GM21423 (cell line): ENCODE measurements around the gene TRAF3.
A peak's percentile ranks its signal among the peaks of the same experiment; 100 is the strongest.

Source experiments
- ATAC-seq: cut with Tn5 transposase; IDR thresholded peaks from one replicate; pipeline ENCODE4 v1.9.1; 2021; ENCODE audit warnings: mild to moderate bottlenecking, moderate library complexity; ENCODE audit not compliant: unreplicated experiment

Gene TRAF3

DNA sequence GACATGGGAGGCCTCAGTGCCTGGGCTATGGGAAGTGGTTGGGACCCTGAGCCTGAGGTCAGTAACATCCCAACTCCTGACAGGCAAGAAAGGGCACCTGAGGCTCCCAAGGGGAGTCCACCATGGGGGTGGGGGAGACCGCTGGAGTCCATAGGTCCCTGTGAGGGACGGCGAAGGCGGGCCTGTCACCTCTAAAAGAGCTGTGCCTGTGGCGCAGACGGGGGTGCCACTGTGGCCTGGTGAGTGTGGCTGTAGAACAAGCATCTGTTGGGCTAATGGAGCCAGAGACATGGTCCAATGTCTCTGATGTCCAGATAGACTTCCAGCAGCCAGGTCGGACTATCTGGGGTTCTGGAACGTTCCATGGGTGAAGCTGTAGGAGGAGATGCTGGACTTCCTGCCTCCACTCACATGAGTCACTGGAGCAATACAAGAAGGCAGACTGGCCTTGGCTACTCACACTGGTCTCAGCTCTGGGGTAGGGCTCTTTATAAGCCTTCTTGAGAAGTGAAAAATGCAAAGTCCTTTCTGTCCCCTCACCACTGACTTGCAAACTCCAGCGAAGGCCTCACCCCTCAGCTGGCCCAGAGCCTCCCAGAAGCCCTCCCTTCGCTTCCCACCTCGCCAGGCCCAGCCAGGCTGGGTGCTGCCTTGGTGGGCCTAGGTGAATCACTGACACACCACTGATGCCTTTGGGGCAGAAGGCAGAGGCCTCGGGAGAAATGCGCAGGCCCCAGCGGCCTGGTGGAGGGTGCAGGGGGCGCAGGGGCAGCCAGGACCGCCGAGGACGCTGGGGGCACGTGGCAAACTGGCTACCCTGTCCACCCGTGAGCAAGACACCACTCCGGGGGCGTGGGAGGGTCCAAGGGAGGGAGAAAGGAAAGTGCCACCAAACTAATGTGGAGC lies 1.1 kb upstream of the TRAF3 start:
- ATAC-seq = no peak

DNA sequence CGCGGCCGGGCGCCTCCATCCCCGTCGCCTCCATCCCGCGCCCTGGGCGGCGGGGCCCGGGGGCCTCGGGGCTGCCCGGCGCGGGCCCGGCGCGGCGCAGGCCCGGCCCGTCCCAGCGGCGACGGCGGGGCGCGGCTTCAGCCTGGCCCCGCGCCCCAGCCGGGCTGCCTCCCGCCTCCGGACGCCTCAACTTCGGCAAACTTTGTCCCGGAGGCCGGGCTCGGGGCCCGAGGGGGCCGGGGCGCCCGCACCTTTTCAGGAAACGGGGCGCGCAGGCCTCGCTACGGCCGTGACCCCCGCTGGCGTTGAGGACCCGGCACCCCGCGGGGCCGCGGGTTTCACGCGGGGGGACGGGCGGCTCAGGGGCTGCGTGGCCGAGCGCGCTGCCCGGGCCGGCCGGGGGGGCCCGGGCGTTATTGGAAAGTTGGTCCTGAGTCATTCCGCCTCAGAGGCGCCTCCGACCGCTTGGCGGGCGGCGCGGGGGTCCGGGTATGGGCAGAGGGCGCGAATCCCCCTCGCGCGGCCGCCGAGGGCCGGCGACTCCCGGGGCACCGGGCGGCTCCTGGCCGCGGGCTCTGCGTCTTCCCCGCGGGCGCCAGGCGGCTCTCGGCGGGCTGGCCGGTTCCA lies 575 bp downstream of the TRAF3 start:
- peak; percentile 2 for ATAC-seq

DNA sequence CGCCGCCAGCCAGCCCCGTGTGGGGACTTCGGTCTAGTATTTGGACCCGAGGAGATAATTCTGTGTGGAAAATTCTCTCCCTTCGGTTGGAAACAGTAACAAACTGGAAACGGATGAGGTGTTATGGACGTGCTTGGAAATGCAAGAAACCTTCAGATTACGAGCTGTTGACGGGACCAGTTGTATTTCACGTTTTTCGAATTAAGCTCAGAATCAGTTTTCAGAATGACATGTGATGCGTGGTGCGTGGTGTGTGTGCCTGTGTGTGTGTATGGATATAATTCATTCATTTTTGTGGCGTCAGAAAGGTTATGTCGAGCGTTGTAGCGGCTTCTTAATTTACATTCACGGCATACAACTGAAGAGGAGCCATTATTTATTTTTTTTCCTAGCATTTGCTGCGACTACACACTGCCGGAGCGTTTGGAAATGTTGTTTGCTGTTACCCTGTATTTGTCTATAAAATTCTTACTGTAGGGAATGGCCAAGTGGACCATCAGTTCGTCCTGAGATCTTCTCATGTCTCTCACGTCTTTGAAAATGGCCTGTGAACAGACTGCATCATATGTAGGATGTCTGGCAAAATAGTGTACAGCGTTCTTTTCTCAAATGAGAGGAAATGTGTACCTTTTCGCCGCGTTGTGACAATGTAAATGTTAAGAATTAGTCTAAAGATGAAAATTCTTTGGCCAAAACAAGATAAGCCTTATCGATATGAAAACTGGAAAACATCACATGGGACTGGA lies 1.3 kb downstream of the TRAF3 start:
- ATAC-seq = no peak

DNA sequence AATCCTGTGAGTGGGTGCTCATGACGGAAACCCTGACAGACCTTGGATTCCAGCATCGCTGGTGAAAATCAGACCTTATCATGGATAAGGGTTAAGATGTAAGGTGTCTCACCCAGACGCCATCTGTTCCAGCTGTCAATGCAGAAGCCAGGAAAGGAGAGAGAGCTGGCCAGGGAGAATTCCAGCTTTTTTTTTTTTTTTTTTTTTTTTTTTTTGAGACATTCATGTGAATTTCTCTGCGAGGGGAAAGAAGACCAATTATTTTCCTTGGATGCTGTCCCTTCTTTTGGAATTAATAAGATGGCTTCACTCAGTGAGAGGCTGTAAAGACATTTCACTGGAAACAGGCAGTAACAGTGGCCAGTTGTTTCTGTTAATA lies 1.8 kb downstream of the TRAF3 start:
- no peak for ATAC-seq

DNA sequence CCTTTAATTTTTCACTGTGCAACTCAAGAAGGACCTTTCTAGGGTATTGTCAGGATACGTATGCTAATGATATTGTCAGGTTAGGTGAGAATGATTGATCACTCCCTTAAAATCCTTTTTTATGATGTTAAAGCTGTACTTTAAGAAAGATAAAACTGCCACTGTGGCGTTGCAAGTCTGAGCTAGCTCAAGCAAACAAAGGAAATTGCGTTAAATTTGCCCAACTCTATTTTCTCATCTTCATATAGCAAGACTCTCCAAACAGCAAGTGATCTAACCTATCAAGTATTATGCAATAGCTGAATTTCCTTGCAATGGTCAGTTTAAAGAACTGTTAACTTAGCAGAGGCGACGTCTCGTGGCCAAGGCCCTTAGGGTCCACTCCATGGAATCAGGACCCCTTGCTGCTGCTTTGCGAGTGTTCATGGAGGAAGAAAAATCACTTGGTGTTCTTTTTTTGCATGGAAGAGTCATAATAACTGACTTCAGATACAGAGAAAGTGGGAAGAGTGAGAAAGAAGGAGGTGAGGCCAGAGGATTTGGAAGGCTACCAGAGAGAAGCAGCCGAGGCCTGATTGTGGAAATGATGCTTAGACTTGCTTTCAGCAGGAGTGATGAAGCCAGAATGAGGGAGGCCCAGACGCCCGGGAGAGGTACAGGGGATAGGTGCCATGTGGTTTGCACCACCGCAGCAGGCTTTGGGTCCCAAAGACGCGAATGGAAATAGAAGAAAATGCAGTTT lies 2.5 kb downstream of the TRAF3 start:
- ATAC-seq = no peak

DNA sequence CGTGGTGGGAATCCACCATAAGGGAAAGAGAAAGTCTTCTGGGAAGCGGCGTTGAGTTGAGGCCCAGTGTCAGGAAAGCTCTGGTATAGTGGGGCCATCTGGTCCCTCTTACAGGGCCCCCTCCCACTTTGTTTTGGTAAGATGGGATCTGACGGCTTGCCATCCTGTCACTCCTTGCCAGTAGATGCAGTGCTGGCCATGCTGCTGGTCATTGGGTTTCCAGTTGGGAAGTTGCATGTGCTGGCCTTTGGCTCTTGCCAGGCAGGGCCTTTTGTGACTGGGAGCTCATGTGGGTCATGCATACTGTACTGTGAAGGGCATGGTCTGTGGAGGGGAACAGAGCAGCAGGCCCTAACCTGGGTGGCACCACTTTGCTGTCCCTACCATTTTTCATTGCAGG lies 3.8 kb downstream of the TRAF3 start:
- no peak for ATAC-seq

DNA sequence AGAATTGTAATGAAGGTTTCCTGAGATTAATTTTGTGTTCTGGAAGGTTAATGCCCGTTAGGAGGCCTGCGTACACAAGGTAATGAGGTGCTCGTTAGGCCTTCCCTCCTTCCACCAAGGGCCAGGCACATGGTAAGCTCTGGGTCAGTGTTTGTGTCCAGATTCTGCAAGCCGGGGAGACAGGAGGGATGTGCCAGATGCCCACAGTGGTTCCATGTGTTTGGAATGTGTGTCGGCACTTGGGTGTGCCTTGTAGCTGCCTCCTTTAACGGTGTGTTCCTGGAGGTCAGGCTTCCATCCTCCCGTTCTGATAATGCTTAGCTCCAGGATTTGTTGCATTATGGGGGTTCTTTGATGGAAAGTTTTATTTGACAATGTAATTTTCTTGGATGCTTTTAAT lies 5.7 kb downstream of the TRAF3 start:
- no peak for ATAC-seq

DNA sequence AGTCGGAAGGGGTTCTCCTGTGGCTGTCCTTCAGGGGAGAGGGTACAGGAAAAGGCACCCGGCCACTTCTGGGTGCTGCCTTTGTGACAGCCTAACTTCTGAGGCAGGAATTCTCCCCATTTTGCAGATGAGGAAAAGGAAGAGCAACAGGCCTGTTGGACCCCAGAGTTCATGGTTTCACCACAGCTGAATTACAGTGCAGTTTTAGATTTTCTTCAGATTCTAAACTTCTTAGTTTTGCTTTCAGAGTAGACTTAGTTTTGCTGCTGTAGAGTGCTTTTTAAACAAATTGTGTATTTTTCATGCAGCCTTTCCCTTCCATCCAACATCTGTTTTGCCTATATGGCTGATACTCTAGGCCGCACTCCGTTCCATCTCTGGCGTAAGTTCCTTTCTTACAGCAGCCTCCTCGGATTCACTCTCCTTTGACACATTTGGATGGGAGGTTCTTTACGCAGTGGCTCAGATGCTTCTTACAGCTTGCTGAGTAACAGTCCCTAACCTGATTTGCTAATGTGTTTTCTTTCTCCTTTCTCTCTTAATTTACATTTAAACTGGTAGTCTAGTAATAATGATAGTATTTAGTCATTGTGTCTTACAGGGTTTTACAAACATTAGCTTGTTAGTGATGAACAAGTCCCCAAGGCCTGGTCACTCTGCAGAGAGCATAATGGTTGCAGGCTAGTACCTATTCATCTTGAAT lies 7.8 kb downstream of the TRAF3 start:
- no peak for ATAC-seq

DNA sequence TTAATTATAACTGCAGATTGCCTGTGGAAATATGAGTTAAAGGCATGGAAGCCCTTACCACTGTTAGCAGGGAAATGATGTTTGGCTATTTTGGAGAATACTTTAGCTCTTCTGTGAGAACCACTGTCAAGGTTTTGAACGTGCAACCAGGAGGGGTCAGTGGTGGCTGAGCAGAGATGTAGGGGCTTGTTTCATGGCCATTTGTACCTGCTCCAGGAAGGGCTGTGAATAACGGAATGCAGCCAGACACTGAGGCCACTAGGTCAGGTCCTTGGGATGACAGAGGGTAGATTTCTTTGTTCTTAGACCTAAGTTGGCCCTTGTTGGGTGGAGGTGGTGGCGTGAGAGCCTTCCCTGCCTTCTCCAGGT lies 8.3 kb downstream of the TRAF3 start:
- ATAC-seq = no peak

DNA sequence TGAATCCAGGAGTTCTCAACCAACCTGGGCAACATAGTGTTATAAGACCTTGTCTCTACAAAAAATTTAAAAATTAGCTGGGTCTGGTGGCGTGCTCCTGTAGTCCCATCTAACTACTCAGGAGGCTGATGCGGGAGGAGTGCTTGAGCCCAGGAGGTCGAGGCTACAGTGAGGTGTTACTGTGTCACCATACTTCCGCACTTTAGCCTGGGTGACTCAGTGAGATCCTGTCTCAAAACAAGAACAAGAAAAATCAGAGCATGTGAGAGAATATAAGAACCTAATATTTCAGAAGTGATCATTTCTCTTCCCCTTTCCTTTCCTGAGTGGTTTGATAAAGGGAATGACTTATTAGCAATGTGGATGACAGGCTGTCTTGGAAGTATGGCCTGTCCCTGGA lies 9.5 kb downstream of the TRAF3 start:
- ATAC-seq = no peak

DNA sequence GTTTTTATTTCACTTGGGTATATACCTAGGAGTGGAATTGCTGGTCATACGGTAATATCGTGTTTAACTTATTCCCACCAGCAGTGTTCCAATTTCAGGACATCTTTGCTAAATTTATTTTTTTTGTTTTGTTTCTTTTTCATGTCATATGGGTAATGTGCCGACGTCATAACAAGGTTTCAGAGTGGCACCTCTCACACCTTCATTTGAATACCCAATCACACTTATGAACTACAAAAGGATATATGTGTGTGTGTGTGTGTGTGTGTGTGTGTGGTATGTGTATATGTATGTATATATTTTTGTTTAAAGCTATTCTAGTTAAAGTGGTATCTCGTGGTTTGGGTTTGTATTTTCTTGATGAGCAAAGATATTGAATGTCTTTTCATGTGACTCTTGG lies 12.1 kb downstream of the TRAF3 start:
- no peak for ATAC-seq

DNA sequence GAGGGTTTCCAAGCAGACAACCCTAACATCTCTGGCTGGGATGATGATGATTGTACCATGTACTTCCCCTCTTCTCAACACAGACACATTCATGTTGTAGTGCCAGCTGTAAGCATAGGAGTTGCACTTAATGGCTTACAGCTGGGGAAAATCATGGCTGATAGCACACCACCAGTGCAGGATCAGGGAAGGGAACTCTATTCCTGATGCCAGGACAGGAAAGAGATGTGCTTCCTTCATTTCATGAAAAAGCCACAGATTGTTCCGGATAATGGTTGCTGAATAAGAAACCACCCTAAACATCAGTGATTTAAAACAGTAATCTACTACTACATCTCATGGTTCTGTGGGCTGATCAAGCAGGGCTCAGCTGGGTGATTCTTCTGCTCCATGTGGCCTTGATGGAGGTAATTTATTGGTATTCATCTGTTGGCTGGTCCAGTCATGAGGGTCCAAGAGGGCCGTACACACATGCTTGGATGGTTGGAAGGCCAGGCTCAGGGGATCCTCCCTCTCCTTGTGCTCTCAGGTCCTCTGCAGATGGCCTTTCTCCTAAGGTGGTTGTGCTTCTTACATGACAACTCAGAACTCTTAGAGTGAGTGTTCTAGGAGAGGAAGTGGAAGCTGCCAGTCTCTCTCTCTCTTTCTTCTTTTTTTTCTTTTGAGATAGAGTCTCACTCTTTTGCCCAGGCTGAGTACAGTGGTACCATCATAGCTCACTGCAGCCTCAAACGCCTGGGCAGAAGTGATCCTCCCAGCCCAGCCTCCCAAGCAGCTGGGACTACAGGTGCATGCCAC lies 16.5 kb downstream of the TRAF3 start:
- no peak for ATAC-seq

DNA sequence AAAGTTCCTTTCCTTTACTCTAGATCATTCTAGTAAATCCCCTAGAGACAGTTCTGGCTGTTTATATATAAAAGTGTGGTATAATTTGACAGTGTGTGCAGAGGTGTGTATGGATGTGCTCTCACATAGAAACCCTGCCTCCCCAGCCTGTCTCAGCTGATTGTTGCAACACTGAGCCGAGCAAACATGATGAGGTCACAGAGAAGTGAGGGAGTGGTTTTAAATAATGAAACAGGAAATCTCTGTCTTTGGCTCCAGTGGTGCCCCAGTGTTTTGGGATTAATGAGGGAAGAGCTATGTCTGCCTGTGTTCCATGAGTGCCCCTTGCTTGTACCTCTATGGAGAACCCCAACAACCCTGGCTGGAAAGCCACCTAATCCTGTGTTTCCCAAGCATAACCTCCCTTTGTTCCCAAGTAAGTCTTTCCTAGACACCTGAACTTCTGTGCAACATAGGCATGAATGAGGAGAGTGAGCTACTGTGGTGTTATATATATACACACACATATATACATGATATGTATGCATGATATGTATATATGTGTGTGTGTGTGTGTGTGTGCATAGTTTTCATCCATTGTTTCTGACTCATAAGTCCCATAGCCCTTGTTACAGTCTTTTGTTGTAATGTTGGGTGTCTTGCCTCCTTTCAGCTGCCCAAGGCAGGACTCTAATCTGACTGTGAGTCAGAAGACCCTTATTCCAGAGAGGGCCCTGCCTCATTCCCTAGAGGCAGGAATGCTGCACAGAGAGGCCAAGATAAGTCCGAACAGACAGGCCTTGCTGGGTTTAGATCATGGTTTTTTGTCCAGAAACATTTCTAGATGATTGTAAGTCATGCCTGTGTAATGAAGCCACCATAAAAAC lies 18.0 kb downstream of the TRAF3 start:
- no peak for ATAC-seq

DNA sequence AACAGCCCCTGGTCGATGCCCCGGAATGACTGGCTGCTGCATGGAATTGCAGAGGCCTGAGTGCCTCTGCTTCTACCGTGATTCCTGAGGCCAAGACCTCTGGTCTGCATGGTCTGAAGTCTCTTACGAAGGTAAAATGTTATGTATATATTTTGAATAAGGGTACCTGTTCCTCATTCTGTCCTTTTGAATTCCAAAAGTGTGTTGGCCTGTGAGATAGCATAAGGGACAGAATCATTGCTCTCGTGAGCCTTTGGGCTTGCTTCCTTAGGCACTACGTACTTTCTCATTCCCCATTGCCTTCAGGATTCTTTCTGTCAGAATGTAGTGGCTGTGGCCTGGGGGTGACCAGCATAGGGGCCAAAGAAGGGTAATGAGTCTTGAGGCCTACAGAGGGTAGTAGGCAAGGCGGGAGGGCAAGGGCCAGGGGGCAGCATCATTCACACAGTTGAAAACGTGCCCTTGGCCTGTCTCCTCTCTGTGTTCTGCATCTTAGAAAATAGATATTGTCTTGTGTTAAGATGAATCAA lies 19.5 kb downstream of the TRAF3 start:
- ATAC-seq = no peak

DNA sequence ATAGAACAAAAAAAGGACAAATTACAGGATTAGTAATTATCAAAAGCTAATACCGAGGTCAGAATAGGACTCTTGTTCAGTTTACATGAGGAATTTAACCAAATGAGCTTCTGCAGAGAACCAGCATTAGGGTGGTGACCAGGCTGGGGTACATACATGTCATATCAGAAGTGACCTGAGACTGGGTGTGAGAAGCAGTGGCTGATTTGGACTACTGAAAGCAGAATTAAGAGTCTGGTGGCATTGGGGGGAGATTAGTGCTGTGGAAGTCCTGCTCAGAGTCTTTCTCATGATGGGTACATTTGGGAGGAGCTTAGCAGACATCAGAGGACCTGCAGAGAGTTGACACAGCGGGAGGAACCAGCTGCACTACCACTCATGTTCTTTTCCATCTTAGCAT lies 21.7 kb downstream of the TRAF3 start:
- peak; percentile 45 for ATAC-seq

DNA sequence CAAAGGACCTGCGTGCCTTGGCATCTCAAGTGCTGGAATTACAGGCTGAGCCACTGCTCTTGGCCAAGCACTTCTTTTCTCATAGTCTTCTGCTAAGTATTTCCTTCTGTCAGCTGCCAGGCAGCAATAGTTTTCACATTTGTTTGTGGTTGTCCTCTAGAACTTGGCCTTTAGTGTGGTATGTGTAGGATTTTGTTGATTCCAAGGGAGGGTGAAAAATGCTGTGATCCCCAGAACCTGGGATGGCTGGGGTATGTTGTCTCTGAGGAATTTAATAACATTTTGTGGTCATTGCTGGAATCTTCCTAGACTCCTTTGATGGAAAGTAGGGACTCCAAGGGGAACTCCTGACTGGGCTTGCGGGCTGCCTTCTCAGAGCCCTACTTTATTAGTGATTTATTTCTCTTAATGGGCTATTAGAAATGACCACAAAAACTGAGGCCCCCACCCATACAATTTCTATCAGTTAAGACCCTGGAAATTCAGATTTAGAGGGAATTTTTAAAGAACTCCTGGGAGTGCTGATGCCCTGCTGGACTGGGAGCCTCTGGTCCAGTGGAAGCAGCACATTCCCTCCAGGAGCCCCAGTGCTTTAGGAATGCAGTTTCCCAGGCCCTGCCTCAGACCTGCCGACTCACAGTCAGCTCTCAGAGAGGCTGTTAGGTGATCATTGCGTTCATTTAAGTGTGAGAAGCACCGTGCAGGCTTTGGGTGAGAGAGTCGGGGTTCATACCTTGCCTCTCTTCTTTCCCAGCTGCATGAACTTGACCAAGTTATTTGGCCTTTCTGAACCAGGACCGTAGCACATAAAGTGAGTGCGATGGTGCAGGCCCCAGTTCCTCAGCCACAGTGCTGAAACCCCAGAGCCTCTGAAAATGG lies 22.7 kb downstream of the TRAF3 start:
- no peak for ATAC-seq

DNA sequence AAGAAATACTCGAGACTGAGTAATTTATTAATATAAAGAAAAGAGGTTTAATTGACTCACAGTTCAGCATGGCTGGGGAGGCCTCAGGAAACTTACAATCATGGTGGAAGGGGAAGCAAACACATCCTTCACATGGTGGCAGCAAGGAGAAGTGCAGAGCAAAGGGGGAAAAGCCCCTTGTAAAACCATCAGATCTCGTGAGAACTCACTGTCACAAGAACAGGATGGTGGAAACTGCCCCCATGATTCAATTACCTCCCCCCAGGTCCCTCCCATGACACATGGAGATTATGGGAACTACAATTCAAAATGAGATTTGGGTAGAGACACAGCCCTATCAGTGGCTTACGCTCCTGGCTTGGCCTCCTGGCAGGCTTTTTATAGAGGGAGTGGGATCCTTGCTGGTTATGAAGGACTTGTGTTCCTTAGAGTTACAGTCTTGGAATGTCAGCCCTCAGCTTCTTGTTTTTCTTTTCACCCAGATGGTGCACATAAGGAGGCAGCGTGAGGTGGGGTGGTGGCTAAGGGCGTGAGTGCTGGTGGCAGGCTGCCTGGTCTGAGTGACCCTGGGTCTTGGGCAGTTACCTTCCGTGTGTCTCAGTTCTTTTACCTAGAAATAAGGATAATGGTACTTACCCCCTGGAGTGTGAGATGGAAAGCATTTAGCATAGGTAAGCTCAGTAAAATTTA lies 25.7 kb downstream of the TRAF3 start:
- no peak for ATAC-seq
